IMR-90 (cell line): ENCODE results near the gene CLEC10A. TPM values are rescaled to one million over a fixed set of nuclear protein-coding genes. Genes with fewer than 3 reads are reported as not detected.
"Not testable (repeated sequence)": the region's sequence is repeated elsewhere in the genome, so short reads cannot be mapped to it uniquely, and the experiment has no call there.

Source experiments
- ATAC-seq: fragments of 200-7000 bp; cut with Tn5 transposase; 2 replicates; pipeline ENCODE4 v1.9.1; 2020; ENCODE audit warnings: low read depth, mild to moderate bottlenecking, moderate library complexity
- BruUV-seq: library from RNA; stranded (reverse); fragments of 400-500 nt; replicated peaks from 2 replicates; lab custom pipeline; 2021; lab: Mats Ljungman, UMichigan
- CTCF ChIA-PET: fragments of 300-600 bp; formaldehyde crosslinking; extraction: SDS; loops from one replicate; lab custom pipeline; 2021; ENCODE audit warnings: antibody characterized with exemption; lab: Yijun Ruan, JAX
- POLR2A ChIA-PET: fragments of 300-600 bp; sonication (Branson Sonifier 250); formaldehyde crosslinking; loops from one replicate; lab custom pipeline; 2022; ENCODE audit warnings: antibody characterized with exemption; ENCODE audit not compliant: unreplicated experiment; lab: Charles Lee
- DNase-seq: peaks from one replicate; pipeline ENCODE4 v3.0.0; 2013
- H2AFZ ChIP-seq: replicated peaks from 2 replicates; pipeline ENCODE3; 2013; ENCODE audit warnings: low read length, mild to moderate bottlenecking; ENCODE audit not compliant: poor library complexity
- H2AK5ac ChIP-seq: 2 replicates; pipeline ENCODE4 v1.6.1; 2013; ENCODE audit warnings: low read depth, low read length, inconsistent platforms
- H2AK9ac ChIP-seq: replicated peaks from 2 replicates; pipeline ENCODE3; 2013; ENCODE audit warnings: mild to moderate bottlenecking, low read depth, low read length, moderate library complexity; ENCODE audit not compliant: poor library complexity
- H2BK120ac ChIP-seq: 2 replicates; pipeline ENCODE4 v1.6.1; 2013; ENCODE audit warnings: low read depth, low read length, inconsistent platforms
- H2BK15ac ChIP-seq: 3 replicates; pipeline ENCODE4 v1.6.1; 2013; ENCODE audit warnings: low read depth, low read length, inconsistent platforms
- H2BK20ac ChIP-seq: 2 replicates; pipeline ENCODE4 v1.6.1; 2013; ENCODE audit warnings: low read depth, mild to moderate bottlenecking, inconsistent platforms, low read length, moderate library complexity
- H2BK5ac ChIP-seq: 2 replicates; pipeline ENCODE4 v1.6.1; 2013; ENCODE audit warnings: mild to moderate bottlenecking, low read depth, low read length, inconsistent platforms; ENCODE audit not compliant: poor library complexity, severe bottlenecking
- H3K14ac ChIP-seq: replicated peaks from 2 replicates; pipeline ENCODE4 v1.6.1; 2013; ENCODE audit warnings: low read depth, low read length, inconsistent platforms
- H3K18ac ChIP-seq: 2 replicates; pipeline ENCODE4 v1.6.1; 2013; ENCODE audit warnings: low read depth, low read length, control low read depth
- H3K23ac ChIP-seq: 2 replicates; pipeline ENCODE4 v1.6.1; 2013; ENCODE audit warnings: low read depth, low read length, inconsistent platforms
- H3K27ac ChIP-seq: 2 replicates; pipeline ENCODE4 v1.5.1; 2013; ENCODE audit warnings: mild to moderate bottlenecking, control low read depth, low read length; ENCODE audit not compliant: insufficient read depth
- H3K27me3 ChIP-seq: 2 replicates; pipeline ENCODE4 v1.6.1; 2013; ENCODE audit warnings: low read length; ENCODE audit not compliant: control insufficient read depth, insufficient read depth
- H3K36me3 ChIP-seq: 2 replicates; pipeline ENCODE4 v1.6.1; 2013; ENCODE audit warnings: low read length, mixed read lengths; ENCODE audit not compliant: control insufficient read depth, insufficient read depth
- H3K4ac ChIP-seq: 2 replicates; pipeline ENCODE4 v1.6.1; 2013; ENCODE audit warnings: low read depth, low read length, inconsistent platforms
- H3K4me1 ChIP-seq: 2 replicates; pipeline ENCODE4 v1.6.1; 2013; ENCODE audit warnings: low read length, mixed read lengths; ENCODE audit not compliant: control insufficient read depth, insufficient read depth
- H3K4me2 ChIP-seq: 2 replicates; pipeline ENCODE4 v1.6.1; 2013; ENCODE audit warnings: low read depth, mild to moderate bottlenecking, control low read depth, low read length, moderate library complexity
- H3K4me3 ChIP-seq: 2 replicates; pipeline ENCODE4 v1.5.1; 2013; ENCODE audit warnings: low read depth, mild to moderate bottlenecking, control low read depth, low read length, moderate library complexity; ENCODE audit not compliant: insufficient read depth
- H3K56ac ChIP-seq: 2 replicates; pipeline ENCODE4 v1.6.1; 2013; ENCODE audit warnings: low read length, inconsistent platforms; ENCODE audit not compliant: insufficient read depth; ENCODE audit errors: extremely low read depth
- H3K79me1 ChIP-seq, 2 experiments: 2 replicates each; pipeline ENCODE4 v1.6.1; 2013; ENCODE audit warnings: low read length in 2 of 2, inconsistent platforms in 1 of 2, low read depth in 1 of 2
- H3K9ac ChIP-seq: 2 replicates; pipeline ENCODE4 v1.6.1; 2013; ENCODE audit warnings: low read depth, low read length, control low read depth
- H3K9me1 ChIP-seq: 2 replicates; pipeline ENCODE4 v1.6.1; 2013; ENCODE audit warnings: low read length, inconsistent platforms; ENCODE audit not compliant: insufficient read depth
- H3K9me3 ChIP-seq: 2 replicates; pipeline ENCODE4 v1.6.1; 2013; ENCODE audit warnings: low read length; ENCODE audit not compliant: control insufficient read depth, insufficient read depth
- H4K20me1 ChIP-seq: 2 replicates; pipeline ENCODE4 v1.6.1; 2013; ENCODE audit warnings: low read length, inconsistent platforms; ENCODE audit not compliant: insufficient read depth
- H4K5ac ChIP-seq: 2 replicates; pipeline ENCODE4 v1.6.1; 2013; ENCODE audit warnings: mild to moderate bottlenecking, low read depth, low read length, control low read depth
- H4K8ac ChIP-seq, 2 experiments: 2 replicates each; pipeline ENCODE4 v1.6.1; 2013; ENCODE audit warnings: low read depth in 2 of 2, low read length in 2 of 2, control low read depth in 1 of 2, inconsistent platforms in 1 of 2
- H4K91ac ChIP-seq: 2 replicates; pipeline ENCODE4 v1.6.1; 2013; ENCODE audit warnings: low read depth, low read length, inconsistent platforms; ENCODE audit not compliant: insufficient read depth
- WGBS, 2 experiments: methylation state at CpG; one replicate each; pipeline versions ENCODE4 v1.1.5 to v1.1.7; 2013; ENCODE audit warnings: missing lambda C conversion rate in 2 of 2; ENCODE audit not compliant: insufficient read length in 1 of 2; ENCODE audit errors: extremely low coverage in 2 of 2; 5-methylcytosine and 5-hydroxymethylcytosine counted together
- dilution Hi-C: fragments of 300-500 bp; cut with HindIII; formaldehyde crosslinking; loops from one replicate; pipeline ENCODE4 v1.14.3; 2018; ENCODE audit warnings: low sequenced_read_pairs; ENCODE audit not compliant: unreplicated experiment
- in situ Hi-C: fragments of 300-500 bp; cut with MboI; formaldehyde crosslinking; loops from 3 replicates; pipeline ENCODE4 v1.14.3; 2019; ENCODE audit warnings: low sequenced_read_pairs, inconsistent platforms, mixed read lengths
- intact Hi-C: fragments of 100-400 bp; cut with micrococcal nuclease; formaldehyde crosslinking; loops from 2 replicates; pipeline ENCODE4 v1.10.0; 2022
- polyA plus RNA-seq, 3 experiments: library from polyadenylated mRNA; depleted of rRNA; stranded (reverse); fragments of >200 nt; gene quantifications; 2 replicates each; pipeline ENCODE4 v1.2.3, GENCODE V29; 2012; ENCODE audit warnings: low replicate concordance in 1 of 3
- total RNA-seq: library from RNA; depleted of rRNA; stranded (reverse); fragments of >200 nt; gene quantifications from 2 replicates; pipeline ENCODE4 v1.2.3, GENCODE V29; 2012

Gene CLEC10A
- total and polyA plus RNA-seq, 2 of the 4 experiments (the other 2 are of a cell fraction) = not detected

- H2BK5ac ChIP-seq, DNase-seq, H3K14ac ChIP-seq, H4K91ac ChIP-seq, H3K36me3 ChIP-seq, H3K4me2 ChIP-seq, H4K5ac ChIP-seq, H3K4me3 ChIP-seq, ATAC-seq, POLR2A ChIA-PET, H2AFZ ChIP-seq, H4K20me1 ChIP-seq, H3K23ac ChIP-seq, H2BK20ac ChIP-seq, H3K9ac ChIP-seq, H2AK5ac ChIP-seq, H3K9me1 ChIP-seq, CTCF ChIA-PET, H3K9me3 ChIP-seq, H3K27ac ChIP-seq, H3K4ac ChIP-seq, H4K8ac ChIP-seq, H3K4me1 ChIP-seq, H3K56ac ChIP-seq, H2AK9ac ChIP-seq, H3K18ac ChIP-seq, H2BK15ac ChIP-seq, BruUV-seq, H2BK120ac ChIP-seq, intact Hi-C loops, dilution Hi-C loops, H3K79me1 ChIP-seq, in situ Hi-C loops: not testable (repeated sequence)
- 91% methylated on average over 16 of the region's 50 CpGs; no CpG with 5 or more reads in 1 of the 2 experiments for WGBS, 2 experiments
- peaks cover 29% of the 10 kb centered on the region for H3K27me3 ChIP-seq
These were observed 20.8 kb upstream of the CLEC10A start for GRCh38 chr17:7100641-7101379.
